ENCODE measurements around the gene CAMK1D.
A peak's percentile ranks its signal among the peaks of the same experiment; 100 is the strongest.

The CAMK1D gene

DNA sequence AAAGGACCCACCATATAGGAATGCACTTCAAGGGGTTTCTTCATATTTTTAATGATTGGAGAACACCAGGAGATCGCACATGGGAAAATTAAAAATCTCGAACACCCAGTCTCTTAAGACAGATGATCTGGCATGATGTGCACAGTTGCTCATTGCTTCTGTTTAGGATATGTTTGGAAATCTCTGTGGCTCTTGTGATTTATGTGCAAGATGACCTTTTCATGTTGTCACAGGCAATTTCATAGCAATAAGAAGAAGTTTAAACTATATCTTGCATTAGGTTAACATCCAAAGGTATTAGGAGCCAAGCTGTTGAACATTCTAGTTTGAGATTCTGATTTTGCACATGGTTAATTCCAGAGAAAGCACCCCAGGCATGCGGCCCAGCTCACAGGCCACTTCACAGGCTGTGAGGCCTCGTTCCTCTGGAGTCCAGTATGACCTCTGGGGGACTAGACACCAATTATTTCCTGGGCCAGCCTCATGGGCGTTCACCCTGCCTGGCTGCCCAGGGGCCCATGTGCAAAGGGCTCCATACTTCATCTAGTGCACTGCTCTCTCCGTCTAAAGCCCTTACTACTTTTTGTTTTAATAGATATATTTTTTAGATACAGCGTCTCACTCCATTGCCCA lies 28.4 kb downstream of the CAMK1D start:
- no peak for DNase-seq

- no peak for DNase-seq
These were observed 31.7 kb downstream of the CAMK1D start for GRCh38 chr10:12380999-12381398.

- DNase-seq: no peak
These were observed 32.3 kb downstream of the CAMK1D start for GRCh38 chr10:12381536-12382156.

- DNase-seq: no peak
These were observed 32.8 kb downstream of the CAMK1D start for GRCh38 chr10:12382157-12382548.

DNA sequence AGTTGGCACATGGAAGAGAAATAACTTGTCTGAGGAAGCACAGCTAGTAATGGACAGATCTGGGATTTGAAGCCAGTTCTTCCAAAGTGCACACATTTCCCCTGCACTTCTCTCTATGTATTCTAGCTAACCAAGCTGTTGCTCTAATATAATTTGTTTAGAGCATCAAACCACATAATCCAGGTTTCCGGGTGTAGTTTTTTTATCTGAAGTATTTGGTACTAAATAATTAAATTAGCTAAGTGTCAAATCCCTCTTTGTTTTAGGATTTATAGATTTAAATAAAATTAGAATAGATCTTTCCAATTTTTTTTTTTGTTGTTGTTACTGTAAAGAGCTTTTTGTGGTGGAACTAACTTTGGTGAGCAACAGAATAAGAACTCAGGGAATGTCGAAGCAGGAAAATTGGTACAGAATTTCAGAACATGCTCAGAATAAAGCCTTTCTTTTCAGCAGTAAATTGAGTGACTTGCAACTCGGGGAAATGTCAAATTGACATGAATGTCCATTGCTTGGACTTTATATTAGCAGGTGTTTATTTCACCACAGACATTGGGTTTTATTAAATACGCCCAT lies 33.7 kb downstream of the CAMK1D start:
- DNase-seq: no peak

DNA sequence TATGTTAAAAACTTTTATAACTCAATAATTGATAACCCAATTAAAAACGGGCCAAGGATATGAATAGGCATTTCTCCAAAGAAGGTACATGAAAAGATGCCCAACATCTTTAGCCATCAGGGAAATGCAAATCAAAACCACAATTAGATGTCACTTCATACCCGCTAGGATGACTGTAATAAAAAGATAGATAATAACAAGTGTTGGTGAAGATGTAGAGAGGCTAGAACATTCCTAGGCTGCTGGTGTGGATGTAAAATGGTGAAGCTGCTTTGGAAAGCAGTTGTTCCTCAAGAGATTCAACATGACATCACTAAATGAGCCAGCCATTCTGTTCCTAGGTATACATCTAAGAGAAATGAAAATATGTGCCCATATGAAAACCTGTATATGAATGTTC lies 35.6 kb downstream of the CAMK1D start:
- DNase-seq: no peak

DNA sequence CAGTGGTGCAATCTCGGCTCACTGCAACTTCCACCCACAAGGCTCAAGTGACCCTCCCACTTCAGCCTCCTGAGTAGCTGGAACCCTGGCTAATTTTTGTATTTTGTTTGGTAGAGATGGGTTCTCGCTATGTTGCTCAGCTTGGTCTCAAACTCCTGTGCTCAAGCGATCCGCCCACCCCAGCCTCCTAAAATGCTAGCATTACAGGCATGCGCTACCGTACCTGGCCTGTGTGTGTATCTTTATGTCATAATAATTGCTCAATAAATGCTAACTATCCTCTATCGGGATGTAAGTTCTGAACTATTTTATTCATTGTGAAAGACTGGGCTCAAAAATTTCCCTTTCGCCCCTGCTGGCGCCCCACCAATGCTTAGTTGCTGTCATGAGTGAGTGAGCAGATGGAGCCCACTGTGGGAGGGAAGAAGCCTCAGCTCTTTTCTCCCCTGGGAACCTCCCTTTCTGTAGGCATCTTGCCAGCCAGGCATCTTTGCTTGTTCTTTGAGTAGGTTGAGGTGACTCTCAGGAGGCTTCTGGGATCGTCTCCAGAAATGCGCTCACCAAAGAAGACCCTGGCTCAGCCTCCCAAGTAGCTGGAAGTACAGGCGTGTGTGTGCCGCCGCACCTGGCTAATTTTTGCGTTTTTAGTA lies 38.3 kb downstream of the CAMK1D start:
- DNase-seq: peak; percentile 45

- no peak for DNase-seq
These were observed 39.3 kb downstream of the CAMK1D start for GRCh38 chr10:12388671-12389070.

DNA sequence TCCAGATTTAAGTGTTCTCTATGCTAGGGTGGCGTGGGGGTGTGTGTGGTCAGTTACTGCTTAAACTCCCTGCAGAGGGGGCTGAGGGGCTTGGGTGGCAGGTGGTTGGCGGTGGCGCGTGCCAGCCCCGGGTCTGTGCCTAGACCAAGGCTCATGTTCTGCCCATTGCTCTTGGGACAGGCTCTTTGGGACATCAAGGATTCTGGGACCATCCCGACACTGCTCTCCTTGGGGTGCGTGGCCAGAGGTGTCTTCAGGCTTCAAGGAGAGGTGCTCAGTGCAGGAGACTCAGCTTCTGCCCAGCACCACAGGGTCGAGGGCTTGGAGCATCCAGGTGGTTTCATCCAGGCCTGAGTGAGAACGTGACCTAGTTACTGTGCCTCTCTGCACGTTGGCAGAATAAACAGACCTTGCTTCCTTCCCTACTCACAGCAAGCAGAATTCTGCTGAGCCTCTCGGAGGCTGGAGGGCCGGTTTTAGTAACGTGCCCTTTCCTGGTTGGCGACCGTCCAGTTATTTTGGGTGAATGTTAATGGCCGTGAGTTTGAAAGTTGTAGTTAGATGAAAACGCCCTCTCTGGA lies 39.9 kb downstream of the CAMK1D start:
- no peak for DNase-seq

DNA sequence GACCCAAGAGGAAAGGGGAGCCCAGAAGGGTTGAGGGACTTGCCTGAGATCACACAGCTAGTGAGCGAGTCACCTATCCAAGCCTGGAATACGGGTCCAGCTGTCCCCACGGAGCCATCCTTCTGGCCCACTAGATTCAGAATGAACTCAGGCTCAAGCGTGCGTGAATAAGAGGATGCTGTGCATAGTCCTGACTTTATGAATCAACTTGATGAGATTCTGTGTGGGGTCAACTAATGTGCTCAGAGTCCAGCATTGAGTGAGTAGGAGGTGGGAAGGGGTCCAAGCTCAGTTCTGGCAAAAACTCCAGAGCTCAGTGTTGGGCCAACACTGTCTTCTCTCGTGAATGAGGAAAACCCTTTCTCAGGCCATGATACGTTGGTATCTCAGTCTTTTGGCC lies 41.4 kb downstream of the CAMK1D start:
- DNase-seq: peak; percentile 60

- DNase-seq: no peak
These were observed 41.9 kb downstream of the CAMK1D start for GRCh38 chr10:12391206-12391605.

DNA sequence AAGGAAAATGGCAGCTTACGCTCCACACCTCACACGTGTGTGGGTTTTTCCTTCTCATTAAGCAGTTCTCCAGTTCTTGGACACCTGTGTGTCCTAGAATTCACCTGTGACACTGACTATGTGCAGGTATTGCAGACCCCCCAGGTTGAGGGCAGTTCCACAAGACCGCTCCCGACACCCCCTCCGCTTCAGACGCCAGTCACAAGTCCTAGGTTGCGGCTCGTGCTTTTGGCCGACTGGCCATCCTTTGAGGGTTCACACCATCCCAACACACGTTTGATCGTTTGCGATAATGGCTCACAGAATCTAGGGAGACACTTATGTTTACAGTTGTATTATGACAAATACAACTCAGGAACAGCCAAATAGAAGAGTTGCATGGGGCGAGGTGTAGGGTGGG lies 44.5 kb downstream of the CAMK1D start:
- no peak for DNase-seq

GRCh38 chr10:12394241-12395033 lies 45.1 kb downstream of the CAMK1D start:
- DNase-seq: no peak

DNA sequence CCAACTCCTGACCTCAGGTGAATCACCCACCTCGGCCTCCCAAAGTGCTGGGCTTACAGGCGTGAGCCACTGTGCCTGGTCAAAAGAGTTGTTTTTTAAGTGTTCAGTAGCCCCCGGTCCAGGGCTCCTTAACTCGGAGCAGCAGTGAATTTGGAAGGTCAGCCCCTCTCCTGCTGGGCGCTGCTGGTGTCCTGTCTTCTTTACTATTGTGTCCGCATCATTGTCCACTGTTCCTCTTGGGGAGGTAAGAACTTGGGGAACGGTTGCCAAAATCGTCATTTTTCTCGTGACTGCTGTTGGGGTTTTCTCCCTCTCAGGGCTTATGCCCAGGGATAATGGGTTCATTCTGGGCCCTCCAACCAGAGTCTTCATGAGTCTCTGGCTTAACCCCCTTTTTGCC lies 46.7 kb downstream of the CAMK1D start:
- DNase-seq: no peak

DNA sequence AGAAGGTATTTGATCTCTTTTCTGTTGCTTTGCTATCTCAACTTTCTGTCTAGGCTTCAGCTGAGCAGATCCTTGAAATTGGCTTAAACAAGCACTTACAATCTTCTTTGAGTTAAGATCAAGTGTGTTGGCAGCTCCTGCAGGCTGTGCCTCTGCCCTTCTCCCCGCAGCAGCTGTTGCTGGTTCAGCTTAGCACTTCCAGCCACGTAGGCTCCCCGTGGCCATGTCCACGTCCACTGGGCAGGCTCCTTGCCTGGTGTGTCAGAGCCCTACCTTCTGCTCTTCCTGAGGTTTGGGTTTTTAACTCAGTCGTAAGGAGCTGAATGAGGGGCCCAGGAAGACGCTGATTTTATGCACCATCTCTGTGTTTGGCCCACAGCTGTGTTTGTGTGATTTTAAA lies 47.2 kb downstream of the CAMK1D start:
- peak; percentile 43 for DNase-seq

GRCh38 chr10:12397147-12397896 lies 48.0 kb downstream of the CAMK1D start:
- DNase-seq: no peak

- DNase-seq: no peak
These were observed 48.6 kb downstream of the CAMK1D start for GRCh38 chr10:12397941-12398340.

DNA sequence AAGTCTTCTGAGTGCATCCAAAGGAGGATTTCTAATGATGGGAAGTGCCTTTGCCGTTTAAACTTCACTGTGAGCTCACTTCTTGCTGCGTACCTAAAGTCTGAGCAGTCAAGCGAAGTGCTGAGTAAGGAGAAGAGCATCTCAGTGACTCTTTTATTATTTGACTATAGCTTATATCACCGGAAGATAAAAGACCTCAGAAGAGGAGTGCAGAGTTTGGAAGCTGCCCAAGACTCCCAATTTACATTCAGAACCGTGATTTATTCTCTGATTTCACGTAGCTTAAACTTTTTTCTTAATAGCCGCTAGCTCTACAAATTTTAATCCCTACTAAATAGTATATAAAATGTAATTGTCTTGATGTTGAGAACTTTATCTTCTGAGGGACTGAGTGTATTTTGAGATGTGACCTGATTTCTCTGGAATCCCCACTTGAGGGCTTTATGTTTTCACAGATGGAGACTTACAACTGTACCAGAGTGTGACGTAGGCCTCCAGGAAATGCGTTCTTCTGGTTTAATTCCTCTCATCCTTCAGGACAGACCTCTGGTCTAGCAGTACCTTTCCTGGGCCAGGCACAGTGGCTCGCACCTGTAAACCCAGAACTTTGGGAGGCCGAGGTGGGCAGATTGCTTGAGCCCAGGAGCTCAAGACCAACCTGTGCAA lies 51.1 kb downstream of the CAMK1D start:
- no peak for DNase-seq

- DNase-seq: no peak
These were observed 52.1 kb downstream of the CAMK1D start for GRCh38 chr10:12401466-12401865.

DNA sequence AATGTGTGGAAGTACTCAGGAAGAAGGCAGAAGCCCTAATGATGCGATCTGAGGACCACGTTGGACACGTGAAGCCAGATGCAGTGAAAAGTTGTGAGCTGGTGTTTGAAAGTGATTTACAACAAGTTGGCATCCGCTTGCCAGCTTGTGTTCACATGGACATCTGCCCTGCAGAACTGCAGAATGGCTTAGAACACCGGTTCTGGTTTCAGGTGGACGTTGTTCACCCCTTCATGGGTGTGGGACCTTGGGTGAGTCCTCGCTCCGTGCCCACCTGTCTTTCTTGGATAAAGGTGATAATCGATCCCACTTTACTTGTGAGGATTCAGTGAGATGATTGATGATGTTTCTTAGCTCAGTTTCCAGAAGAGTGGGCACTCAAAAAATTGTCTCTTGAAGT lies 53.8 kb downstream of the CAMK1D start:
- no peak for DNase-seq

Measured in right hindlimb (tissue), 1 donor.